Smooth muscle cell of the brain vasculature (primary cell): ENCODE data around the gene NPAS3.

Source experiments
- DNase-seq: peaks from one replicate; pipeline ENCODE4 v3.0.0-alpha.2; 2012; ENCODE audit warnings: low read depth, low spot score

The NPAS3 gene

DNA sequence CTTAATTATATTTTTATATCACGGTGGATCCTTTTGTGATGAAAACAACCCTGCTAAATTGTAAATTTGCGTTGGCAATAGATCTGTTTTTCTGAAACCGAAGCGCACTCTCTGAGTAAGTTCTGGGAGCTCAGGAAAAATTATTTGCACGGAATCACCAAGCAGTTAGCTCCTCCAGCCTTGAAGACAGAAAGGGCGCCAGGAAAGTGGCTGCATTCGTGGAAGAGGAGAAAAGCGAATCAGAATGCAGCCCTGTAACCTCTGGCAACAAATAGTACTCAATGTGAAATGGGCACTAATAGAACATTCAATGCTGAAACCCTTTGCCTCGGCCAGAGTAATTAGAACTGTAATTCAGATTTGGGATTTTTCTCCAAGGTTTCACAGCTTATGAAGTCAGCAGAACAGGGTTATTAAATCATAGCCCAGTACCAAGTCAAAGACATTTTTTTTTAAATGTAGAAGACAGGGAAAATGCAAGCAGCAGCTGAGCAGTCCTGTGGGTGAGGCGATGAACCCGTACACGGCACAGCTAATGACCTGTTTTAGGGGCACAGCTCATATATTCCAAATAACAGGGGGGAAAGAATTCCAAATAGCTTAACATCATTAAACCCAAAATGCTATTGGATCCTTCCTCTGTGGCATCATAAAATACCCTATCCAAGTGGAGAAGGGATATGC lies 760.8 kb downstream of the NPAS3 start:
- DNase-seq, result no peak

DNA sequence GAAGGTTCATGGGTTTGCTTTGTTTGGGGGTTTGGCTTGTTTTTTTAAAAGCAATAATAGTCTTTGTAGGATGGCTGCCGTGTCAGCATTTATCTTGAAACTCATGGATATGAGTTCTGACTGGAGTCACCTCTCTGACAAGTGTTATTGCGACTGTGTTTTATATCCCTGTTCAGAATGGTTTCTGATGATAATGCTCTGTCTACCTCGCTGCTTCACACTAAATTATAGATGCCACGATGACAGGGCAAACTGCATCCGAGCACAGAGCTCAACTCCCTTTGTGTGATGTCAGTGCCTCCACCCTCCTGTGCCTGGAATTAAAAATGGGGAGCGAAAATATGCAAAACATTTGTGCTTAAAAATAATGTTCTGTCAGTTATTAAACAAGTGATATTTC lies 761.4 kb downstream of the NPAS3 start:
- no peak for DNase-seq

DNA sequence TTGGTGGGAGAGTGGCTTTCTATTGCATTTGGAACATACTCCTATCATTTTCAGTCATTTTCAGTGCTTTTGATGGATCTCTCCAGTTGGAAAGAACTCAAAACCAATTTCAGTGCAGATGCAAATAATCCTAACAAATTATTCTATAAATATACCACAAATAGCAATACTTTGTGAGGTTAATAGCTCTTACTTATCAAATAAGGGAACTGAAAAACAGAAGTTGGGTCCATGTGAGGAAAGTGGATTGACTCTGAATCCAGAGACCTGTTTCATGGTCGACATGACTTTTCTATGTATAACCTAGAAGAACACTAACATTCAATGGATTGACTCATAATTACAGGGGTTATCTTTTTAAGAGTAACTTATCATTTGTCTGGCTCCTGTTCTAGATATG lies 763.6 kb downstream of the NPAS3 start:
- DNase-seq, result no peak

DNA sequence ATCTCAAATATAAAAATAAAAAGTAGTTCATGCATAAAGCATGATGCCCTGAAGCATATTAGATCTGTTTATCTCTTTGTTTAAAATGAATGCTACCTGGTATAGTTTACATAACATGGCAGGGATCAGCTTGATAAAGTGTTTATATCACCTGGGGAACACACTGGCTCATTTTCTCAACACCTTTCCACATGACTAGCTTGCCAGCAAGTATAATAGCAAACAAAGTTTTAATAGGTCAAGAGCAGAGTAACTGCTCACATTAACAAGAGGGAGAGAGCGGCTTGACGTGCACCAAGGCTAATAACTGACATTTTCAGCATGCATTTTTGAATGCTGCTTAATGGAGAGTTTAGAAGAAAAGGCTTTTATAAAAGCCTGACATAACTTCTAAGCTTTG lies 765.8 kb downstream of the NPAS3 start:
- no peak for DNase-seq

DNA sequence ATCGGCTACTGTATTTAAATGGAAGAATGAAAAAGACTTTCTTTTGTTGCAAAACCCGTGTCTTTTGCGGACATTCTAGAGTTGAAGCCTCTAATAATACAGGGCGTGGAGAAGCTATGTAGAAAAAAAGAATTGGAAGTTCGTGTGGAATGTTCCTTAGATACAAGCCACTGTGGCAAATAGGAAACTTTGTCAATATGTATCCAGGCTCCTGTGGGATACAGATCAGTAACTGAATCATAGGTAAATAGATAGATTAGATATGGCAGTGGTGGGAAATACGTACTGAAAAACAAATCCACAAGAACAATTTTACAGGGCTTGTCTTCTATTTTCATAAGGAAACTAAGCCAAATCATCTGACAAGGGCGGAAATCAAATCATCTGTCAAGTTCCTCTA lies 766.8 kb downstream of the NPAS3 start:
- no peak for DNase-seq

DNA sequence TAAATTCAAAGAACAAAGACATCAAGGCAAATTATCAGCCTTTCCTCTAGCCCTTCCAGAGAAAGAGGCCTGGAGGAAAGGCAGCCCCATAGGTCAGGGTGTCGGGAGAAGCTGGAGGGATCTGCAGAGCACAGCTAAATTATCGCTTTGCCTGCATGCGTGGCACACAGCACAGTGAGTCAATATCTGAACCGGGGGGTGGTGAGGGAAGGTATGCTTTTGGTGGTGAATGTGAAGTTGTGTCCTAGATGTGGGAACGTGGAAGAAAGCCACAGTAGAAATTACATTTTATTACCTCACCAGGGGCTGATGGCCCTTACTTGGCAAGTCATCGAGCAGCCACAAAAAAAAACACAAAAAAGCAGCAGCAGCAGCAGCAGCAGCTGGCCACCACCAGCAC lies 769.0 kb downstream of the NPAS3 start:
- no peak for DNase-seq

DNA sequence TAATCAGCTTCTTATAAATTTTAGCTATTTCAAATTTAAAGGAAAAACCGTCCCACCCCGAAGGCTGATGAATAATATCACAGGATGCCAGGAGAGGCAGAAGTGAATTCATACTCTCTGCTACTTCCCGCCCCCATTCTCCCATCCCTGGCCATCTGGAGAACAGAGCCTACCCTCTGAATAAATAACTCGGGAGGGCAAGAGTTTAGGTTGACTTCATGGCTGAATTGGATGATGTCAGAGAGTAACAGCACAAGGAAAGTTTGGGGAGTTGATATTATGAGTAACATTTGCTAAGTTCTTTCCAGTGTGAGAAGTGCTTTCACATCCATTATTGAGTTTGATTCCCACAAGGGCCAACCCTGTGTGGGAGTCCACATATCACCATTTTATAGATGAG lies 770.6 kb downstream of the NPAS3 start:
- DNase-seq, result no peak

DNA sequence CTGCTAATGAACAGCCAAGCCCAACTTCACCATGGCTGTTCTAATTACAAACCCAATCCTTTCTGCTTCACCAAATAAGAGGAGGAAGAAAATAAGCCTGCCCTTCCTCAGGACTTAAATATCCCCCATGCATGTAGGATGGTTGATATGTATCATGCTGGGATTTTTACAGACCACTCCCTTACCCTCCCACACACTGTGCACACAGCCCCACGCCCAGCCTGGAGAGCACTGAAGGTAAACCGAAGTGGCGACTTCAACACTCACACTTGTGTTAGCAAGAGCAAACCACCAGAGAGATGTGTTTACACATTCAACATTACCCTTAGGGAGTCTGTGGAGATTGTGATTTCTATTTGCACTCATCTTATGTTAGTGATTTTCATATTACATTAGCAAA lies 771.0 kb downstream of the NPAS3 start:
- no peak for DNase-seq

DNA sequence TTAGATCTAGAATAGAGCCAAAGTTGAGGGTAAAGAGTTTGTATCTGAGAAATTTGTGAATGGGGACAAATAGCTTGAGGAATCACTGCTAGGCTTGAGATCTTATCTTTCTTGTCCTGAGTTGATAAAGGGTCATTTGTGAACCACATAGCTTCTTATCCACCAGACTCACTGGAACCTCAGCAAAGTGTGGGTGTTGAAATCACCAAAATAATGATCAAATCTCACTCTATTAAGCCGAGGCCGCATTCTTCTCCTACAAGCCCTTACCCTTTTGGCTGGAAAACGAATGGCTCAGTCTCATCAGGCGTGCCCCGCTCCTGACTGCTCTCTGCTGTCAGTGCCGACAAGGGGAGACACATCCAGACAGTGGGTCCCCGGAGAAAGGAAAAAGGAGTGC lies 771.6 kb downstream of the NPAS3 start:
- DNase-seq, result no peak

DNA sequence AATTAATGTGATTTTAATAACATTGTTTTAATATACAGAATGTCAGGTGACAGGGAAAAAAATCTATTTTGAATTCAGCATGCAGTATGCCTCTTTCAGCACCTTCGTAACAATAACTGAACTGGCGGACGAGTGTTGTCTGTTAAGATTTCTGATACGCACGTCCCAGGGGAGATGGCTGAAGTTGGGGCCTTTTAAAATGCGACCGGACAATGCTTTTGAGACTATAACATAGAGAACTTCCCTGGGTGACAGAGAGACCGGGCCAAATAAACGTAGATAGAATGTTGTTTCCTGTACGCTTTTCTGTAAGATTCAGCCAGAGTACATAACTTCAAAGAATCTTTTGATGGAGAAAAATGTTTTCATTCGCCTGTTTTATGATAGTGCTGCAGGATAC lies 772.5 kb downstream of the NPAS3 start:
- no peak for DNase-seq

DNA sequence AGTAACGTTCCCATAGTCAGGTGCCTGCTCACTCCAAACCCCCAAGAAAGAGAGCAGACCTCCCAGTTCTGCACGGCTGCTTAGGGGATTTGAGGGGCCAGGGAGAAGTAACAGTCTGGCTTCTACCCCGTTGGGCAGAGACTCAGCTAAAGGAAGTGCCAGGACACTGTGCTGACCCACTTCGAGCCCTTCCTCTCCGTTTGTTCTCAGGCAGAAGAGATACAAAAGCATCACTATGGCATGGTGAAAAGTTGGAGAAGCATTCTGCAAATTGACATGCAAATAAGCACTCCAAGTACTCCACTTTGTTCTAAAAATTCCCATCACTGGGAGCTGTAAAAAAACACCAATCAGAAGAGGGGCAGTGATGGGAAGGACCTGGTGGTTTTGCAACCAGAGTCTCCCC lies 773.1 kb downstream of the NPAS3 start:
- no peak for DNase-seq

DNA sequence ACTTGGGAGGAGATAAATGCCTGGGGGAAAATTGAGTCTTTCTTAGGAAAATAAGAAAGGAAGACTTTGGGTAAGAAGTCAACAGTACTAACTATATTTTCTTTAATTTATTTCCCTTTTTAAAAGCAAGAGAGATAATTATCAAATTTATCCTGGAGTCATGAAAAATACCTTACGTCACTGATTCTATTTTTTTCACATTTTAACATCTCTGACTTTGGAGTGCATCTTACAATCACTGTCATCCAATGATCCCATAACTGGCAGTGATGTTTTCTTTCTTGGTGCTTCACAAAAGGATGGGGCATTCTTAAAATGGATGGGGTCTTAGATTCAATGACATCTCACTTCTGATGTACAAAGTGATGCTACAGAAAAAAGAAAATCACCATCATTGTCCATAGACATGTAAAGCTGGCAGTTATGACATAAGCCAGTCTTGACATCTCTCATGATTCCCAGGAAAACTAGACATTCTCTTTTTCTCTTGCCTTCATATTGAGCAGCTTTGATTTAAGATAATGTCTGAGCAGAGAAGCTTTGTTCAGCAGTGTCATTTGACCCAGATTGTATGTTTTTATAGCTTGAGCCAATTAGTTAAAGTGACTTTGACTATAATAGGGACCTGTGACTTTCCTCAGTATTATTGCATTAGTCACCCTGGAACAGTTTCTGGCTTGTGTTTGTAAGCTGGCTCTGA lies 776.0 kb downstream of the NPAS3 start:
- no peak for DNase-seq

DNA sequence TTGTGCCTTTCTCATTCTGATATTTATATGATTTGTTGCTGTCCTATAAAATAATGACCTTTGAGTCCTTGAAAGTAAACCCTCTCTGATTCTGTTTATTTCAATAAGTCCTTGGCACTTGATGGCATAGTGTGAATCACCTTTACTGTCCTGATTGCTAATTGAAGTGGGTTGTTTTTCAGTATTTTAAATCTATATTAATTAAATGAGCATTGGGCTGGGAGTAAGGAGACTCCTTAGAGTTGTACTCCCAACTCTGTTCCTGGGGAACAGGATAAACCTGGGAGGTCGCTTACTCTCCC lies 776.5 kb downstream of the NPAS3 start:
- no peak for DNase-seq

DNA sequence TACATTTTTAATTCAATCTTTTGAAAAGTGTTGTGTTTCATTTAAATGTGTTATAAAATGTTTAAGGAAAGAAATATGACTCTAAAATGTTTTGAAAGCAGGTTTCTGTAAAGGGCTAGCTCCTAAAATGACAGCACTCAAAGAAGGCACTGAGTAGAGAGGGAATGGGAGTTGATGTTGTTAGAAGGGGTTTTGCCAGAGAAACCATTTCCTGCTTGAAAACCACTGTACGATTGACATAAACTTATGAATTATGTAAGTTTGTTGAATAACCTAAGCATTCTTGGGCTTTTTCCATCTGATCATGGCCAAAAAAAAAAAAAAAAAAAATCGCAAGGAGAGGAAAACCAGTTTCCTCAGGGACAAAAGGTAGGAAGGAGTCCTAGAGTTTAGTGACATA lies 778.2 kb downstream of the NPAS3 start:
- DNase-seq, result no peak

DNA sequence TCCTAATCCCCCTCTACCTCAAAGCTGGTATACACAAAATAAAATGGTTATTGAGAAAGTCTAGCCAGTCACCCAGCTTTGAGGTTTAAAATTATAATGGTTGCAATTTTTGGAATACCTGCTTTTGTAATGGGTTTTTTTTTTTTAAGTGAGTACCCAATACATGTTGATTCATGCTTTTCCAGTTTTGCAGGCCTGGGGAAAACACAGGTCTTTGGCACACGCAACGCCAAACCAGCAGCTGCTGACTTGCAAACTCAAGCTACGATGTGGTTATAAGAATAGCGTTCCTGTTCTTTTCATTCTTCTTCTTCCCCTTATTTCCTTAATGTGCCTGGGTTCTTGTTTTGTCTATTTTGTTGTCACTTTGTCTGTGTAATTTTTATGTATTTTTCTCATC lies 779.2 kb downstream of the NPAS3 start:
- DNase-seq, result no peak

DNA sequence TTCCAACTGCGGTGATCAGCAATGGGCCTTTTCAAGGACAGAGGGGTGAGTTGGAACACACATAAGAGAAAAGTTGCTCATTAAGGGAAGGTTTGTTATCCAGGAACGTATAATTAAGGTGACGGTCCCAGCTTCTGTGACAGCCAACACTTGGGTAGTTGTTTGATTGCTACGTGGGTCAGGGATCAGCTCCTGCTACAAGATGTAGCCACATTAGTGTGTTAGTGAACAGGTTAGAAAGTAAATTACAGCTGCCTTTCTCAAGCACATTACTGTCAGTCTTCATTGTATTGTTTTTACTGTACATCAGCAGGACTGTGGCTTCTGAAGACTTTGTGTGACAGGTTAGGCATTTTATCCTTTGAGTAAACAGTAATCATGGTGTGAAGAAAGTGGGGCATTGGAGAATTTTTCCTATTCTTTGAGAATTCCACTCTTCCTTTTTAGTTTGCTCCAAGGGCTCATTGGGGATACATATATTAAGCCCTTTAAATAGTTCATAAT lies 781.7 kb downstream of the NPAS3 start:
- DNase-seq, result no peak

DNA sequence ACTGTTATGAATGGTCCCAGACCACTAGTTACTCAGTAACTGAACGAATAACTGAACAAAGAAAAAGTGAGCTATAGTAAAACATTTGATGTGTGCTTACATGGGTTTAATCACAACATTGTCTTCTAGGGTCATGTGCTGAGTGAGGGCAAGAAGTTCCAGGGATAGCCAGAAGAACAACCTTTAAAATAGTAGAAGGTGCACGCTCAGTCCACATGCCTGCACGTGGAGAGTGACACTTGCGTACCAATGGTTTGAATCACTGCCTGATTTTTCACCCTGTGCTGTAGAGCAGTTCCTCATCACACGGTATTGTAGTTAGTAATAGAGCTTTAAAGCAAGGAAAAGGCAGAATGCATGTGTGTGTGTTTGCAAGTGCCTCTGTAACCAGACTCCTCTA lies 788.0 kb downstream of the NPAS3 start:
- DNase-seq, result no peak

DNA sequence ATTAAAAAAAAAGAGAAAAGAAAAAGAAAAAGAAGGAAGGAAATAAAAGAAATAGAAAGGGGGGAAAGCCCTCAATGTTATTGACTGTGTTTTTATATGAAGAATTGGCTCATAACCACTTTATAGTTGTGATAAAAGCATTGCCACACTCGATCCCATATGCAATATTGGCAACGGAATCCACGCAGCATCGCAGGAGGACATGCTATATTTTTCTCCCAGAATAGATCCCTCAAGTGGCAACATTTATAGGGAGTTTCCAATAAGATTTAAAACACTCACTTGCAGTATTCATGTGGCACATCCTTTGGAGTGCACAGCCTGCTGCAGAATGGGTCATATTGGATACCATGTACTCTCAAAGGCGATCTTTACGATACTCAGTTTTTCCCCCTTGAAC lies 788.9 kb downstream of the NPAS3 start:
- no peak for DNase-seq

DNA sequence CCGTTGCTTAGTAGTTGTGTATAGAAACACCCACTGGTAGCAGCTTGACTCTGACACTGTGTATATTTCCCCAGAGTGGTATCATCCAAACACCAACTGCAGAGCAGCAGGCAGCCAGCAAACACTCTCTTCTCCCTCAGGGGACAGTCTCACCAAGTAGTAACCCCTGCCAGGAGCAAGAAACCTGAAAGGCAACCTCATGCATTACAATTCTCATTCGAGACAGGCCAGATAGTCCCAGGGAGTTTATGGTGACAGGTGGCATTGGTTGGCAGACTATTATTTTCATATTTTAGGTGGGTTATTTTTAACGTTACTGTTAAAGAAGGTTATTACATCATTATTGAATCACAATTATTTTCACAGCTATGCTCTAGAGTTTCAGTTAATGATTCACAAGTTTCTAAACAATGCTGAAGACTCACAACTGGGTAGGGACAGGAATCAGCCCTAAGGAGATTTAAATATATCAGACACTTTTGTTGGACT lies 789.4 kb downstream of the NPAS3 start:
- no peak for DNase-seq

DNA sequence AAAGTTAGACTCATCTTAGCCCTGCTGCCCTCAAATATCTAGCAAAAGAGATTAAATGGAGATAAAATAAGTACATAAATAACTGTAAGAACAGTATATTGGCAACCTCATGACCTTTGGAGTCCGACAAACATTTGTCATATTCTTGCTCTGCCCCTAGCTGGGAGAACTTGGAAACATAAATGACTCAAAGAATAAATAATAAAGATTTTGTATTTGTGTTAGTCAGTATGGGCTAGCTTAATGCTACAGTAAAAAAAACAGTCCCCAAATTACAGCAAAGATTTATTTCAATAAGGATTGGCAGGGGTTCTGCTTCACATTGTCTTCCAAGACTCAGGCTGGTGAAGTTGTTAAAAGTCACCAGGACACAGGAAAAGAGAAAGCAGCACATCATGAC lies 791.5 kb downstream of the NPAS3 start:
- DNase-seq, result no peak

DNA sequence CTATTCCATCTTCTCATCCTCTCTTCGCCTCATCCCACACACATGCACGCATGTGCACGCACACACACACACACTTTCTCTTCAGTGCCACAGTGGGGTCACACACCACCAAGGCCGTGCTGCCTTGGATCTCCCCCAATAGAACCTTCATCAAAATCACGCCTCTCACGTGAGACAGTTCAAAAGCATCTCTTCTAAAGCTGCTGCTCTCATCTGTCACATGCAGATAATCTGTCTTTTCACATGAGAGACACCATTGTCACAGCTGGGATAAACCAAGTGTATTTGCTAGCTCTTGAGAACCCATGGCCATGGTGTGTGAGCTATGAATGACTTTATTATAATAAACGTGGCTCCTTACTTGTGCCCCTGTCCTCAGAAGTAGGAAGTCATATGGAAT lies 793.5 kb downstream of the NPAS3 start:
- no peak for DNase-seq

DNA sequence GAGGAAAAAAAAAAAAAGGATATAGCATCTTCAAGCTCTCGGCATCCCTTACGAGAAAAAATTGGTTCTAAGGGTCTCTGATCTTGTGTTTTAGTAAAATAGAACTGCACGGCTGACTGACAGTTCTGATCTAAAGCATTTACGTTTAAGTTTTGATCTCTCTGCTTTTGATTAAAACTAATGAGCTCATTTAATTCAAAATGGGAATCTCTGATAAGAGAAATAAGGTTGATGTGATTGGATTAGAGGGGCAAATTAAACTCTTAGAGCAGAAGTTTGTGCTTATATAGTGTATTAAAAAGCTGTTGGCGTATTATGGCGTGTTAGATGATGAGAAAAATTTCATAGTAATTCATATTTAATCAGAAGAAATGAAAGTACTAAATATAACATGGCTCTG lies 794.6 kb downstream of the NPAS3 start:
- DNase-seq, result no peak

DNA sequence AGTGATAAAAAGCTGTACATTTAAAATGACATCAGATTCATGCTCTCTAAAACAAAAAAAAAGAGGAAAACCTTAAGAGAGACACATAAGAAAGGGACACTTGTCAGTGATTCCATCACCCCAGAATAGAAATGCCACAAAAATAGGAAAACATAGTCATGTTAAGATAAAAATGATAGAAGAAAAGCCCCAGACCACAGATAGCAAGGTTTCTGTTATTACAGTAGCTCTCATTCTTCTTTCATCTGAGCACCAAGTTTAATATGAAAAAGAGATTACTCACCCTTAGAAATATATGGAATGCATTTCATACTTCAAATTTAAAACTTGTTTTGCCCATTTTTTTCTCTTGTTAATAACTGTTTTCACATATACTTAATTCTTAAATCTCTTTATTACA lies 795.0 kb downstream of the NPAS3 start:
- DNase-seq, result no peak

DNA sequence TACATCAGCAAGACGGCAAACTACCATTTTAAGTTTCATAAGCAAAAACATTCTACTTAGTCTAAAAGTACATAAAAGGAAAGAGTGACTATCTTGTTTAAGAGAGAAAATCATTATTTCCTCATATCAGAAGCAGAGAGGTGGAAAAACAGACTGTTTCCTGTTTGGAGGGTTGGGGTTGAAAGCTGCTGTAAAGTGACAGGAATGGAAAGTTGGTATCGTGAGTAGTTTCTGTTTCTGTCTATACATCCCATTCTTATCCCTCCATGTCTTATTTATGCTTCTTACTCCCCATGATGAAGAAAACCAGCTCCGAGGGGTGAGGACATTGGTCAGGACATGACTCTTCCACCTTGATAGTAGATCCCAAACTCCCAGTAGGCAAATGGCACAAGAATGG lies 795.7 kb downstream of the NPAS3 start:
- no peak for DNase-seq
